ENCODE measurements around the gene PLA2G6.

- TF ChIP-seq, protein P1, sequence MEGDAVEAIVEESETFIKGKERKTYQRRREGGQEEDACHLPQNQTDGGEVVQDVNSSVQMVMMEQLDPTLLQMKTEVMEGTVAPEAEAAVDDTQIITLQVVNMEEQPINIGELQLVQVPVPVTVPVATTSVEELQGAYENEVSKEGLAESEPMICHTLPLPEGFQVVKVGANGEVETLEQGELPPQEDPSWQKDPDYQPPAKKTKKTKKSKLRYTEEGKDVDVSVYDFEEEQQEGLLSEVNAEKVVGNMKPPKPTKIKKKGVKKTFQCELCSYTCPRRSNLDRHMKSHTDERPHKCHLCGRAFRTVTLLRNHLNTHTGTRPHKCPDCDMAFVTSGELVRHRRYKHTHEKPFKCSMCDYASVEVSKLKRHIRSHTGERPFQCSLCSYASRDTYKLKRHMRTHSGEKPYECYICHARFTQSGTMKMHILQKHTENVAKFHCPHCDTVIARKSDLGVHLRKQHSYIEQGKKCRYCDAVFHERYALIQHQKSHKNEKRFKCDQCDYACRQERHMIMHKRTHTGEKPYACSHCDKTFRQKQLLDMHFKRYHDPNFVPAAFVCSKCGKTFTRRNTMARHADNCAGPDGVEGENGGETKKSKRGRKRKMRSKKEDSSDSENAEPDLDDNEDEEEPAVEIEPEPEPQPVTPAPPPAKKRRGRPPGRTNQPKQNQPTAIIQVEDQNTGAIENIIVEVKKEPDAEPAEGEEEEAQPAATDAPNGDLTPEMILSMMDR (conservative IDR thresholded peaks at IDR 0.05; ENCODE audit: low read length): no peak
- TF ChIP-seq EZH2phosphoT487 (IDR thresholded peaks at IDR 0.05; ENCODE audit: borderline replicate concordance): no peak
These were observed 93.8 kb downstream of the PLA2G6 start for GRCh38 chr22:38087855-38088254.

All from Loucy (cell line).